ENCODE measurements around the gene ABCC9.
"Not testable (repeated sequence)": the region's sequence is repeated elsewhere in the genome, so short reads cannot be mapped to it uniquely, and the experiment has no call there.

ABCC9 gene

DNA sequence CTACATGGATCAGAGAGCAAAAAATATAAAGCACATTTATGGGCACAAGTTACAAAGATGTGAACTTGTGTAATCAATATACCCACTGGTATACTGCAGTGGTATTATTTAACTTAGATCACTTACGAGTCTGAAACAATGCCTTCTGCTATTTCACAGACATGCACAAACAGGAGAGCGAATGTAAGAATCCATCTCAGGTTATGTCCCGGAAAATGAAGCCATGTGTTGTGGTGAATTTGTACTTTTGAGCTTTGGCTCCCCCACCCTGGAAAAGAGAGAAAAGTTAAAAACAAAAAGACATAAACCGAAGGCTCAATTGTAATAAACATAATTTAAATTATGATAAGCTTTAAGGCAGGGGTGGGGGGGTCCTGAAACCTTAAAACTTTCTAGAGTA, 7.6 kb downstream of the ABCC9 start:
- no peak for DNase-seq
- no peak for ATAC-seq

DNA sequence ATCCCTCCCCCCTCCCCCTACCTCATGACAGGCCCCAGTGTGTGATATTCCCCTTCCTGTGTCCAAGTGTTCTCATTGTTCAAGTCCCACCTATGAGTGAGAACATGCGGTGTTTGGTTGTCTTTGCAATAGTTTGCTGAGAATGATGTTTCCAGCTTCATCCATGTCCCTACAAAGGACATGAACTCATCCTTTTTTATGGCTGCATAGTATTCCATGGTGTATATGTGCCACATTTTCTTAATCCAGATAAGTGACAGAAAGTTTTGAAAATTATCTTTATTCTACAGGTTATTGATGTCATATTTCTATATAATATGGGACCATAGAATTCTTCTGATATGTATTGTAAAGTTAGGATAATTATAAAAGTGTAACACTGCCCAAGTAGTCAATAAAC, 11.3 kb downstream of the ABCC9 start:
- ATAC-seq, DNase-seq: not testable (repeated sequence)

DNA sequence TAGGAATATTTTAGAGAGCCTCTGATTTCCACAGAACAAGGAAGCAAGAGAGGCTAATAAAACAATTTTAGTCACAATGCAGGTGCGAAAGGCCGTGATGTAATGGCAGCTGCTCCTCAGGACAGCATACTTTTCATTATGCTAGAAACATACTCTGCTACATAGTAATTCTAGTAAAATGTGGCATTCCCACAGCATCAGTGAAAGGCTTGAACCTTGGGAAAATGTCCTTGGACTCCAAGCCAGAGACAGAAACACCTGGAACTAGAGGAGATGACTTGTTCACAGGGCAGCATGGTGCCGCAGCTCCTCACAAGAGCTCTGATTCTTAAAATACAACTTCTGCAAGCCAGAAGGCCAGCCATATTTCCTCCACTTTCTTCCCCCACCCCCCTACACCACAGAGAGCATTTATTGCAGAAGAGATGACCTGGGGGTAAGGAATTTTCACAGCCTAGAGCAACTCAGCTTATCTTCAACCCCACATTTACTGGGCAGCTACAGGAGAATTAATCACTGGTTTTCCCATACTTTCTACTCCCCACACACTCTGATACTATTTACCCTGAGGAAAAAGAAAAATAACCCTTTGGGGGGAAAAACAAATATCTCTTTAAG, 15.8 kb downstream of the ABCC9 start:
- ATAC-seq (no peak), DNase-seq (no peak)

DNA sequence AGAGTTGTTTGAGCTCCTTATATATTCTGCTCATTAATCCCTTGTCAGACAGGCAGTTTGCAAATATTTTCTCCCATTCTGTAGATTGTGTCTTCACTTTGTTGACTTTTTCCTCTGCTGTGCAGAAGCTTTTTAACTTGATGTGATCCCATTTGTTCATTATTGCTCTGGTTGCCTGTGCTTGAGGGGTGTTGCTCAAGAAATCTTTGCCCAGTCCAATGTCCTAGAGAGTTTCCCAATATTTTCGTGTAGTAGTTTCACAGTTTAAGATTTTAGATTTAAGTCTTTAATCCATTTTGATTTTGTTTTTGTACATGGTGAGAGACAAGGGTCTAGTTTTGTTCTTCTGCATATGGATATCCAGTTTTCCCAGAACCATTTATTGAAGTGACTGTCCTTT, 19.8 kb downstream of the ABCC9 start:
- DNase-seq: no peak

DNA sequence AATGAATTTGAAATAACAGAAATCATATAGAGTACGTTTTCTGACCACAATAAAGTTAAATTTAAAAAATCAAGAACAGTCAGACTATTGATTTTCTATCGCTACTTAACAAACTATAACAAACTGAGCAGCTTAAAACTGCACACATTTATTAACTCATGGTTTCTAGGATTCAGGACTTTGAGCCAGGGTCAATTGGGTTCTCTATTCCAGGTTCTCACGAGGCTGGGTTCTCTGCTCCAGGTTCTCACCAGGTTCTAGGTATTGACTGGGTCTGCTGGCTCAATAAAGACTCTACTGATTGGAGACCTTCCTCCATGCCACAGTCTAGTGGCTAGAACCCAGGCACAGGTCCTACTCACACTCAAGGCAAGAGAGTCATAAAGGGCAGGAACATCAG, 22.8 kb downstream of the ABCC9 start:
- ATAC-seq: no peak
- DNase-seq: no peak

More for the DNA sequence above, 19.8 kb downstream of the ABCC9 start:
- no peak for ATAC-seq

DNA sequence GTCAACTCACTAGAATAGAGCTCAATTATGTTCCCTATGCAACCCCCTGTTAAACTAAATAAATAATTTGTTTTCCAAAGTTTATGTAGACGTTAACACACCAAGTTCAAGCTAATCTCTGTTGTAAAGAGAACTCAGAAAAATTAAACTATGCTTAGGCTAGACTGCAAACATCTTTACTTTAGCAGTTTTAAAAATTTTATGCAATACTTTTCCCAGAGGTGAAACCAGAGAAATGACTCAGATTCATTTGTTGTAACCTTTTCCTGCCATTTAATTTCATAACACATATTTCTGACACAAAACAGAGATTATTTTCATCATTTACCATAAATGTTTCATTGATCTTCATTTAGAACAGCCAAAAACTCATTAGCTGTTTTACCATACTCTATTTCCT, 27.4 kb downstream of the ABCC9 start:
- no peak for DNase-seq
- no peak for ATAC-seq

DNA sequence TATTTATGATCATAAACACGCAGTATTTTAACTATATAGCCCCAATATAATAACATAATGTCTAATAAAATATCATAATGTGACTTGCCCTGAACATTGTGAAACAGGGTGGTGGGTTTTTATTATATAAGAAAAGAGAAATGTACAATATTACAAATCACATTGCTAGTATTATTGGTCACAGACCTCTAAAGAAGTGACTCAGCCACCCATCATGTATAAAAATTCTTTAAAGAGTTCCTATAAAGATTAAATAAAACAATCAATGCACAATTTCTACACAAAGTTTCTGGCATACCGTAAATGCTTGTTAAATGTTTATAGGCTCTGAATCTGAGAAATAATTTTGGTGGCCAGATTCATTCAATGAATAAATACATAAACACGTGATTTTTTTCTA, 28.9 kb downstream of the ABCC9 start:
- no peak for DNase-seq
- no peak for ATAC-seq

DNA sequence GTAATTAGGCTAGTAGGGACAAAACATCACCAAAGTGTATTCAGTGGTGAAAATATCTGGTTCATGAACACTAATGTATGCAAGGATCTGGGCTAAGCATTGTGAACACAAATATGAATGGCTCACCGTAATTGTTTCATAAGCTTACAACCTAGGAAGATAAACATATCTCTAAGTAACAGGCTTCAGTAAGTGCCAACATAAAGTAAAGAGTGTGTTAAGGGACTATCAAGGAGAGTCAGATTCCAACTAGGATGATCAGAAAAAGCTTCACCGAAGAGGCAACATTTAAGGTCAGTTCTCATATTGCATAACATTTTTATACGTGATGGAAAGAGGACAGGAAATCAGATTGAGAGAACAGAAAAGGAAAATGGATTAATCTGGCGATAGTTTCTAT, 29.4 kb downstream of the ABCC9 start:
- ATAC-seq (no peak), DNase-seq (no peak)

DNA sequence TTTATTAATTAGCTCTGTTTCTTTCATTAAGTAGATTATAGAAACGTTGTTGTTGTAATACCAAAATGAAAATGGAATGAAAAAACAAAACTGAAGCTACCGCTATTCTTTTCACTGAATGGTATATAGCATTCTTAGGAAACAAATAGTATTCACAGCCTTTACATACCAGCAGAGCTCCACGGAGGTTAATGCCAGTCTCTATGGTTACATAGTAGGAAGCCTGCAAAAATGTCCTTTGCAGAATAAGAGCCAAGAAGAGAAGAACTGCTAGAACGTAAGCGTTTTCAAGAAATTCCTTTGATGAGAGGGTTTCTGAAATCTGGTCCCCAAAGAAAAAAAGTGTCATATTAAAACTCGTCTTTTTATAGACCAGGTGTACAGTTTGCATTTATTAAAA, 30.6 kb downstream of the ABCC9 start:
- ATAC-seq (no peak), DNase-seq (no peak)

DNA sequence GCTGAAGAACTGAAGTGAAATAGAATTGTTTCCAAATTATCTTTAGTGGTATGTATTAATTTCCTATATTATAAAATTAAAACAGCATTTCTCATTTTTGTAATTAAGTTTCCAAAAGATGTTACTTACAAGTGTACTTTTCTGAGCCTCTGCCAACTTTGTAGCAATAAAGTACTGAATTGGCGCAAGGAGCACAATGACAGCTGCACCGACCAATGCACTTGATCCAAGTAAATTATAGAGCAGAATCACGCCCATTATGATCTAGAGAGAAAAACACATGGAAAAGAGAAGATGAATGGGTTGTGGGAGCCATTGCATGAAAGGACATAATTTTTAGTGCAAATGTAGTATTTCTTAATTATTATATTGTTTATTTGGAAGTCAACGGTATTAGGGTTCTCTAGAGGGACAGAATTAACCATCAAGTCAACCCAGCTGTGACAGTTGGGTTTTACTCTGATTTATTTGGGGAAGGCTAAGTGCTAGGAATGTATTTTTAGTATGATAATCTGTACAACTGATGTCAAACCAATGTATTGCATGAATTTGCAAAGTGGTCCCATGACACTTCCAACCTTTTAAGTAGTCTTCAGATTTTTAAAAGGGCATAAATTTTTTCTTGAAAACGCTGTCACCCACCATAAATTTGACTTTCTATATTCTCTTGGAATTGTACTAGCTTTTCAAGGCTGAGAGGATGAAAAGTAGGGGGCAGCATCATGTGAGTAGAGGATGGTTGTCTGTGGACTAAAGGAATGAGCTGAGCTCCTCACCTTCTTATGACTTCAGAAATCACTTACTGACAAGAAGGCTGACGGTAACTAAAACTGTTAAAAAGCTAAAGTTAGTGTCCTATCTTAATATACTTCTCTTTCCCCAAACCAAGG, 33.0 kb downstream of the ABCC9 start:
- no peak for DNase-seq
- no peak for ATAC-seq

DNA sequence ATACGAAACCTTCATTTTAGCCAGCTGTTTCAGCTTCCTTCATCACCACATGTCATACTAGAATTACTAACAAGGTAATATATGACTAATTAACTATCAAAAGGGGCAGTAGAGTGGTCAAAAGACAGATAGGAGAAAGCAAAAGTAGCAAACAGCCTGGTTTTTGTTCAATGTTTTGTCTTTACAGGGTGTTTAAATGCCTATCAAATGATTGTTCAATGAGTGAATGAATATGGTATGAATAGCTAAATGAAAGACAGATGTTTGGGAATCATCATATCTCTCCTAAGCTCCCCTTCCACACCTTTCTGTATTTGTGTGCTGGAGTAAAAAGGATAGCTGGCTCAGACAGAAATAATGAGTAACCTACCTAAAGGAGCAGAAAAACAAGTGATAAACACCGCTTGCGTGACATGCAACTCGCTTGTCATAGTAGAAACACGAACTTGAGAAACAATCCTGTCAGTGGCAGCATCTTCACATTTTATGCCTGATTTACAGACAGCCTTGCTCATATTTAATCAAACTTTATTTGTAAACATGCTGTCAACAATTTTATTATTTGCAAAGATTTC, 34.2 kb downstream of the ABCC9 start:
- DNase-seq: no peak
- no peak for ATAC-seq

DNA sequence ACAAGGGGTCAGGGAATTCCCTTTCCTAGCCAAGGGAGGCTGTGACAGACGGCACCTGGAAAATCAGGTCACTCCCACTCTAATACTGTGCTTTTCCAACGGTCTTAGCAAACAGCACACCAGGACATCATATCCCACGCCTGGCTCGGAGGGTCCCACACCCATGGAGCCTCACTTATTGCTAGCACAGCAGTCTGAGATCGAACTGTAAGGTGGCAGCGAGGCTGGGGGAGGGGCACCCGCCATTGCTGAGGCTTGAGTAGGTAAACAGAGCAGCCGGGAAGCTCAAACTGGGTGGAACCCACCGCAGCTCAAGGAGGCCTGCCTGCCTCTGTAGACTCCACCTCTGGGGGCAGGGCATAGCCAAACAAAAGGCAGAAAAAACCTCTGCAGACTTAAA, 41.7 kb downstream of the ABCC9 start:
- ATAC-seq, DNase-seq: not testable (repeated sequence)

DNA sequence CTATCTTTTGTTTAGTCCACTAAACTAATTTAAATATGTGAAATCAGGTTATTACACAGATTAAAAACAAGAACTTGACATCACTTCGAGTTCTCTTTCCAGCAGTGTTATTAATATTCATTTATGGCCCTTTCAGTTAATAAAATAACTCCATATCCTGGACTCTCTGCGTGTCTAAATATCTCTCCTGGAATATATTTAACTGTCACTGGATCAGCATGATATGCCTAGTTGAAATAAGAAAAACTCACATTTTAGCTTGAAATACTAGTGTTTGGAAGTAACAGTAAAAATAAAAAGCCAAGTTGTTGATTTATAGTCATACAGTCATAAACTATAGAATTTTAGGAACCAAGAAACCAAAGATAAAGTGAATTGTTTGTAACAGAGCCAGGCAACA, 45.6 kb downstream of the ABCC9 start:
- DNase-seq (no peak), ATAC-seq (no peak)

DNA sequence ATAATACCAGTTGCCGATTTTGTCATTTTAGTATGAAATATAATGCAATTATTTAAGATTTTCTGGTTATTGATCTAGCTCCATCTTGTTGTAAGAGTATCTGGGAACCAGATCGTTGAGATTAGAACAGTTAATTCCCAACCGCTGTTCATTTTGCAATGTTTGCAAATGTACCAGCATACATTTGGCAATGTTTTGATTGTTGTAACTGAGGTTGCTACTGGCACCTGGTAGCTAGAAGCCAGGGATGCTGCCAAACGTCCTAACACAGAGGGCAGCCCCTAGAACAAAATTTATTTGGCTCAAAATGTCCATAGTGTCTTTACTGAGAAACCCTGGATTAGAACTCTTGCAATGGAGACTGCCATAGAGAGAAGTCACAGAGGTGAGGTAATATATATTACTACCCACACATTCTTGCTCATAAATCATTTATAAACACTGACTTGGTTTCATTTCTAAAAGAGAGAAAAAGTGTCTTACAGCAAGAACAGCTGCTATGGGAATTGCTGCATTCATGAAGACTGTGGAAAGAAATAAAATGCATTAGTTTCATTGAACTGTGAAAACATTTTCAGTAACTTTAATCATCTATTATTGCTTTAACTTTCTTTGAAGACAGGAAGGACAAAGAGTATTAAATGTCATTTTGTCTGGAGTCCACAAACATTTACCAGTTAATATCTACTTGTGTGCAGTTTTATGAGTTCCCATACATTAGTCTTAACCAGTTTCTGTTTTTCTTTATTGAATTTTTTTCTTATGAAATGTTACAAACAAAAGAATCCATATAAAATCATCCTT, 46.2 kb downstream of the ABCC9 start:
- DNase-seq (no peak), ATAC-seq (no peak)

DNA sequence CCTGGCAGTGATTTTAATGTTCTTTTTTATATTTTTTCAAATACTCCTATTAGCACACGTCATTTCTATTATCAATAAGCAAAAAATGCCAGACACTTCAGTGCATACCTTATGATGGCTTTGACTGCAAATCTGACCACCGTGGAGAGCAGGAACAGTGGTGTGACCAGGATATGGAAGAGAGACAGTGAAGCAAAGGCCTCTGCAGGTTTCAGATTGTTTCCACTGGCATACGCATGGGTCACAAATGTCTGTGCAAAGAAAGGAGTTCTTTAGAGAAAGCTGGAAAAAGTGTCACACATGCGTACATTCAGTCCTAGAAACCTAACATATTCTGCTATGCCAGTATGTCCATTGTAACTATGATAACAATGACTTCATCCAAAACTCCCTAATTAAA, 47.3 kb downstream of the ABCC9 start:
- DNase-seq: no peak
- no peak for ATAC-seq

DNA sequence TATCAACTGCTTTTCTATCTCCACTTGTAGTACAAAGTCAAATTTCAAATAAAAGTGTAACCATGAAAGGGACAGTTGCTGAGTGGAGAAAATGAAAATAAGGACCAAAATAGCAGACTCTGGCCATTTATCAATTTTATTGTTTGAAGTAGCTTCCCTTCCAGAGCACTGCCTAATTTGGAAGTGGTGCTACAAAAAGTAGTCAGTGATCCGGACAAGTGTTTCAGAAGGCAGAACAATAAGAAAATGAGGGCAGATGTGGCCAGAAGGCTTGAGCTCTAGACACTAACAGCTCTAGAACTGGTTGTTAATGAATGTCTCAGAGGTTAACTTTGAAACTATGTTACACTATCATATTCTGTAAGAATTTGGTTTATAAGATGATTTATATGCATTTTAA, 48.9 kb downstream of the ABCC9 start:
- ATAC-seq (no peak), DNase-seq (no peak)

DNA sequence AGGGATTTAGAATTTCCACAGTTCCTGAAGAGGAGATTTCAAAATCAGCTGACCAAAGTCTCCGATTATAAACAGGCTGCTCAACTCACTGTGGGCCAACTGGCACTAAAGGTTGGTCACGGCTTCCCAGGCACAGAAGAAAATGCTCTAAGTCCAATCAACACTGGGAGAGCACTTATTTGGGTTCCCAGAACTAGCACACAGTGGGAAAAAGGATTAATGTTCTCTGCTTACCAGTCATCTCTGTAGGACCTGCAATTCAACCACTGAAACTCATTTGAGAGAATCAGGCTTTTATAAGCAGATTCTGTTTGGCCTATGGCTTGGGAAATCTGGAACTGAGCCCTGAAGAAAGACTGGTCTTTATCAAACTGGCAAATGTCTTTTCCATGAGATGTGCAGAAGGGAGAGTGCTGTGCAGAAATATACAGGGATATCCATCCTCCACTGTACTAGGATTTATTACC, 49.4 kb downstream of the ABCC9 start:
- ATAC-seq (no peak), DNase-seq (no peak)

DNA sequence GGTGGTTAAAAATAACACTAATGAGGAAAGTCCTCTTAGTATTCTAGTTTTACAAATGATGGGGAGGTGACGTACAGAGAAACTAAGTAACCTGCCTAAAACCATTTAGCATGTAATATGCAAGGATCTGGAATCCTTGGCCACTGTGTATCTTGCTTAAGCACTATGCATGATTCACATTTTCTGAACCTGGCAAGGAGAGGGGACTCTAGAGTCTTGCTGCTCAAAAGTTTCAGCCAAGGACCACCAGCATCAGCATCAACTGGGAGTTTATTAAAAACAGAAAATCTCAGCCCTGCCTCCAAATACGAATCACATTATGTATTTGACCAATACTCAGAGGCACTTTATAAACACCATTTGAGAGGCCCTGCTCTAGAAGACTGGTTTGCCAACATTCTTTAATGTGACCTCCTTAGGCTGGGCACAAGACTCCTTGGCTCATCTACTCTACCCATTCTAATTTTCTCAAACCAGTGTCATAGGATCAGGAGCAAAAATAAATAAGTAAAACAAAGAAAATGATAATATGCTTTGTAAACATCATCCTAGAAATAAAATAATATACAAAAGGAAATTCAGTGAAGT, 52.9 kb downstream of the ABCC9 start:
- DNase-seq: no peak
- no peak for ATAC-seq

DNA sequence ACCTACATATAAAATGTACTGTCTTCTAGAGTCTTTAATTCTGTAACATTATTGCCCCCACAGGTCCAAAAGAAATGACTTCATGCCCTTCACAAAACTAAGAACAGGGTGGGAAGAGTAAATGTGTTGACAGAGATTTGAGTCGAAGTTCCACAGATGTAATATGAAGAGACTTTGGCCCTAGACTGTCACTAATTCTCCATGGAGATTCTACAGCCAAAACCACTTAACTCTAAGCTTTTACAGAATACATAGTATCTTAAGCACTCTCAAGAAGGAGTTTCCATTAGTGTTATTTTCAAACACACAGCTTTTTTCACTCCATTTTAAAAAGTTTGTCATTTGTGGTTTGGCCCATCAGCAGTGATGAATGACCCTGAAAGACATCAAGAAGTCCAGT, 56.3 kb downstream of the ABCC9 start:
- ATAC-seq (no peak), DNase-seq (no peak)

DNA sequence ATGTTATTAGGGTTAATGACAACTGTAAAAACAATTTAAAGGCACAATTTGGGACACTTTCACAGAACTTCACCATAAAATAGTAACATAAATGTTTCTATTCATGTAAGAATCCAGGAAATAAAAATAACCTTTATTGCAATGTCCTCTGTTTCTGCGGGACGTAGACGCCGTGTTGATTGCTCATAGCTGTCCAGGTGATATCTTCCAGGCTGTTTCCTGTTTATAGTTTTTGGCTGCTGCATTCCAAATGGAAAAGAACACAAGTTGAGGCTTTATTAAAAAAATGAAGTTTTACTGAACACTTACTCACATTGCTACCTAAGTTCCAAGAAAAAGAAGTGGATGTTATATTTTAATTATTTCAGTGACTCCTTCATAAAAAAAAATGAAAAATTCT, 58.6 kb downstream of the ABCC9 start:
- DNase-seq (no peak), ATAC-seq (no peak)

DNA sequence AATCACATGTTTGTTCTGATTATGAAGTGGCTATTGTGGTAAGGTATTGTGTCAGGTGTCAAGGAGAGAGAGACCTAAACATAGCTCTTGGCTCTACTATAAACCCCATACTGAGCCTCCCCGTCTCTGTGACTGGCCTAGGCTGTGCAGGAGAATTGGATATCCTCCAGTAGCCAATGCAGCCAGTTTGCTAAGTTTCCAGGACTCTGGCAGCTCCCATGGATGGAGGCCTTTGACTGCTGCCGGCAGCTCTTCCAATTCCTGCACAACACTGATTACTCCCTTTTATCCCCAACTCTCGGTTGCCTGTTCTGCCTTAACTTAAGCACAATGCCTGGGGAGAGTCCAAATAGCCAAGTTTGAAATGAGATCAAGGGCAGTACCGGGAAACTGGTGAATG, 59.3 kb downstream of the ABCC9 start:
- ATAC-seq (no peak), DNase-seq (no peak)

DNA sequence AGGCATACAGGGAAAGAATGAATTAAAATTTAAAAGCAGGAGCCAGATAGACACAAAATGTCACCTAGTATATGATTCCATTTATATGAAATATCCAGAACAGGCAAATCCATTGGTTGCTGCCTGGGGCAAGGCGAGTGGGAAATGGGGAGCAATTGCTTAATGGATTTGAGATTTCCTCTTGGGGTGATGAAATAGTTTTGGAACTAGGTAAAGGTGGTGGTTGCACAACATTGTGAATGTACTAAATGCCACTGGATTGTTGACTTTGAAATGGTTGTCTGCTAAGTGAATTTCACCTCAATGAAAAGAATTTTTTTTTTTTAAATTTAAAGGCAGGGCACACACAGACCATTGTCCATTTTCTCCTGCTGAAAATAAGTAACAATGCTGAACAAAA, 61.9 kb downstream of the ABCC9 start:
- DNase-seq (no peak), ATAC-seq (no peak)
